Ishikawa (cell line): ENCODE measurements around the gene FOXN1.

Source experiments
- CEBPB ChIP-seq: IDR thresholded peaks from 2 replicates; pipeline ENCODE4 v1.6.1; 2012
- CREB1 ChIP-seq: IDR thresholded peaks from 2 replicates; pipeline ENCODE4 v1.6.1; 2012; ENCODE audit warnings: low read depth
- EGR1 ChIP-seq: IDR thresholded peaks from 2 replicates; pipeline ENCODE4 v1.6.1; 2012
- EP300 ChIP-seq: IDR thresholded peaks from 2 replicates; pipeline ENCODE4 v1.6.1; 2012; ENCODE audit warnings: borderline replicate concordance
- FOXM1 ChIP-seq: IDR thresholded peaks from 2 replicates; pipeline ENCODE4 v1.6.1; 2012; ENCODE audit warnings: low read depth, borderline replicate concordance
- MAX ChIP-seq: IDR thresholded peaks from 2 replicates; pipeline ENCODE4 v1.6.1; 2012
- NFIC ChIP-seq: IDR thresholded peaks from 2 replicates; pipeline ENCODE4 v1.6.1; 2012
- RAD21 ChIP-seq: IDR thresholded peaks from 2 replicates; pipeline ENCODE4 v1.6.1; 2012; ENCODE audit warnings: low read depth
- REST ChIP-seq: IDR thresholded peaks from 2 replicates; pipeline ENCODE4 v1.6.1; 2012; ENCODE audit warnings: low read depth, mild to moderate bottlenecking
- TAF1 ChIP-seq: IDR thresholded peaks from 2 replicates; pipeline ENCODE4 v1.6.1; 2012; ENCODE audit warnings: low read depth, mild to moderate bottlenecking
- TCF12 ChIP-seq: IDR thresholded peaks from 2 replicates; pipeline ENCODE4 v1.6.1; 2012; ENCODE audit warnings: low read depth
- TEAD4 ChIP-seq: IDR thresholded peaks from 2 replicates; pipeline ENCODE4 v1.6.1; 2012
- USF1 ChIP-seq: IDR thresholded peaks from 2 replicates; pipeline ENCODE4 v1.6.1; 2012
- YY1 ChIP-seq: IDR thresholded peaks from 2 replicates; pipeline ENCODE4 v1.6.1; 2012; ENCODE audit warnings: low read depth
- ZBTB7A ChIP-seq: IDR thresholded peaks from 2 replicates; pipeline ENCODE4 v1.6.1; 2012; ENCODE audit warnings: low read depth

The FOXN1 gene

GRCh38 chr17:28537219-28537610 lies 31.1 kb downstream of the FOXN1 start:
- no peak for TF ChIP-seq USF1
- TF ChIP-seq EP300 = no peak
- TF ChIP-seq RAD21 = no peak
- no peak for TF ChIP-seq REST
- no peak for TF ChIP-seq MAX
- no peak for TF ChIP-seq CREB1
- no peak for TF ChIP-seq TAF1
- no peak for TF ChIP-seq ZBTB7A

GRCh38 chr17:28538296-28538895 lies 32.2 kb downstream of the FOXN1 start:
- TF ChIP-seq USF1 (no peak), TCF12 (no peak), ZBTB7A (no peak), RAD21 (no peak), EGR1 (no peak), FOXM1 (no peak), REST (no peak), CREB1 (no peak), CEBPB (no peak), NFIC (no peak), MAX (no peak), TAF1 (no peak), EP300 (no peak), TEAD4 (no peak), YY1 (no peak)

- no peak for TF ChIP-seq RAD21
- TF ChIP-seq TAF1 = no peak
- TF ChIP-seq TCF12 = no peak
- no peak for TF ChIP-seq NFIC
- TF ChIP-seq CREB1 = no peak
- no peak for TF ChIP-seq EP300
- no peak for TF ChIP-seq CEBPB
- no peak for TF ChIP-seq TEAD4
- TF ChIP-seq ZBTB7A = no peak
- no peak for TF ChIP-seq YY1
- no peak for TF ChIP-seq MAX
Measured at GRCh38 chr17:28540231-28540630, 34.1 kb downstream of the FOXN1 start.

GRCh38 chr17:28541439-28541838 lies 35.3 kb downstream of the FOXN1 start:
- TF ChIP-seq CREB1 (no peak), MAX (no peak), RAD21 (no peak), TCF12 (no peak)

GRCh38 chr17:28544402-28545140 lies 38.4 kb downstream of the FOXN1 start:
- TF ChIP-seq MAX = no peak
- no peak for TF ChIP-seq TEAD4
- no peak for TF ChIP-seq CEBPB
- no peak for TF ChIP-seq TAF1
- TF ChIP-seq USF1 = no peak
- TF ChIP-seq YY1 = no peak
- no peak for TF ChIP-seq REST
- TF ChIP-seq TCF12 = no peak
- no peak for TF ChIP-seq EP300
- TF ChIP-seq ZBTB7A = no peak
- no peak for TF ChIP-seq RAD21
